IMR-90 (cell line): ENCODE data around the gene CMSS1. TPM values are rescaled to one million over a fixed set of nuclear protein-coding genes. Genes with fewer than 3 reads are reported as not detected.

Source experiments
- ATAC-seq: fragments of 200-7000 bp; cut with Tn5 transposase; 2 replicates; pipeline ENCODE4 v1.9.1; 2020; ENCODE audit warnings: low read depth, mild to moderate bottlenecking, moderate library complexity
- BruUV-seq: library from RNA; stranded (reverse); fragments of 400-500 nt; replicated peaks from 2 replicates; lab custom pipeline; 2021; lab: Mats Ljungman, UMichigan
- CTCF ChIA-PET: fragments of 300-600 bp; formaldehyde crosslinking; extraction: SDS; loops from one replicate; lab custom pipeline; 2021; ENCODE audit warnings: antibody characterized with exemption; lab: Yijun Ruan, JAX
- POLR2A ChIA-PET: fragments of 300-600 bp; sonication (Branson Sonifier 250); formaldehyde crosslinking; loops from one replicate; lab custom pipeline; 2022; ENCODE audit warnings: antibody characterized with exemption; ENCODE audit not compliant: unreplicated experiment; lab: Charles Lee
- DNase-seq: peaks from one replicate; pipeline ENCODE4 v3.0.0; 2013
- H2AFZ ChIP-seq: replicated peaks from 2 replicates; pipeline ENCODE3; 2013; ENCODE audit warnings: low read length, mild to moderate bottlenecking; ENCODE audit not compliant: poor library complexity
- H2AK5ac ChIP-seq: 2 replicates; pipeline ENCODE4 v1.6.1; 2013; ENCODE audit warnings: low read depth, low read length, inconsistent platforms
- H2AK9ac ChIP-seq: replicated peaks from 2 replicates; pipeline ENCODE3; 2013; ENCODE audit warnings: mild to moderate bottlenecking, low read depth, low read length, moderate library complexity; ENCODE audit not compliant: poor library complexity
- H2BK120ac ChIP-seq: 2 replicates; pipeline ENCODE4 v1.6.1; 2013; ENCODE audit warnings: low read depth, low read length, inconsistent platforms
- H2BK15ac ChIP-seq: 3 replicates; pipeline ENCODE4 v1.6.1; 2013; ENCODE audit warnings: low read depth, low read length, inconsistent platforms
- H2BK20ac ChIP-seq: 2 replicates; pipeline ENCODE4 v1.6.1; 2013; ENCODE audit warnings: low read depth, mild to moderate bottlenecking, inconsistent platforms, low read length, moderate library complexity
- H2BK5ac ChIP-seq: 2 replicates; pipeline ENCODE4 v1.6.1; 2013; ENCODE audit warnings: mild to moderate bottlenecking, low read depth, low read length, inconsistent platforms; ENCODE audit not compliant: poor library complexity, severe bottlenecking
- H3K14ac ChIP-seq: replicated peaks from 2 replicates; pipeline ENCODE4 v1.6.1; 2013; ENCODE audit warnings: low read depth, low read length, inconsistent platforms
- H3K18ac ChIP-seq: 2 replicates; pipeline ENCODE4 v1.6.1; 2013; ENCODE audit warnings: low read depth, low read length, control low read depth
- H3K23ac ChIP-seq: 2 replicates; pipeline ENCODE4 v1.6.1; 2013; ENCODE audit warnings: low read depth, low read length, inconsistent platforms
- H3K27ac ChIP-seq: 2 replicates; pipeline ENCODE4 v1.5.1; 2013; ENCODE audit warnings: mild to moderate bottlenecking, control low read depth, low read length; ENCODE audit not compliant: insufficient read depth
- H3K27me3 ChIP-seq: 2 replicates; pipeline ENCODE4 v1.6.1; 2013; ENCODE audit warnings: low read length; ENCODE audit not compliant: control insufficient read depth, insufficient read depth
- H3K36me3 ChIP-seq: 2 replicates; pipeline ENCODE4 v1.6.1; 2013; ENCODE audit warnings: low read length, mixed read lengths; ENCODE audit not compliant: control insufficient read depth, insufficient read depth
- H3K4ac ChIP-seq: 2 replicates; pipeline ENCODE4 v1.6.1; 2013; ENCODE audit warnings: low read depth, low read length, inconsistent platforms
- H3K4me1 ChIP-seq: 2 replicates; pipeline ENCODE4 v1.6.1; 2013; ENCODE audit warnings: low read length, mixed read lengths; ENCODE audit not compliant: control insufficient read depth, insufficient read depth
- H3K4me2 ChIP-seq: 2 replicates; pipeline ENCODE4 v1.6.1; 2013; ENCODE audit warnings: low read depth, mild to moderate bottlenecking, control low read depth, low read length, moderate library complexity
- H3K4me3 ChIP-seq: 2 replicates; pipeline ENCODE4 v1.5.1; 2013; ENCODE audit warnings: low read depth, mild to moderate bottlenecking, control low read depth, low read length, moderate library complexity; ENCODE audit not compliant: insufficient read depth
- H3K56ac ChIP-seq: 2 replicates; pipeline ENCODE4 v1.6.1; 2013; ENCODE audit warnings: low read length, inconsistent platforms; ENCODE audit not compliant: insufficient read depth; ENCODE audit errors: extremely low read depth
- H3K79me1 ChIP-seq, 2 experiments: 2 replicates each; pipeline ENCODE4 v1.6.1; 2013; ENCODE audit warnings: low read length in 2 of 2, inconsistent platforms in 1 of 2, low read depth in 1 of 2
- H3K9ac ChIP-seq: 2 replicates; pipeline ENCODE4 v1.6.1; 2013; ENCODE audit warnings: low read depth, low read length, control low read depth
- H3K9me1 ChIP-seq: 2 replicates; pipeline ENCODE4 v1.6.1; 2013; ENCODE audit warnings: low read length, inconsistent platforms; ENCODE audit not compliant: insufficient read depth
- H3K9me3 ChIP-seq: 2 replicates; pipeline ENCODE4 v1.6.1; 2013; ENCODE audit warnings: low read length; ENCODE audit not compliant: control insufficient read depth, insufficient read depth
- H4K20me1 ChIP-seq: 2 replicates; pipeline ENCODE4 v1.6.1; 2013; ENCODE audit warnings: low read length, inconsistent platforms; ENCODE audit not compliant: insufficient read depth
- H4K5ac ChIP-seq: 2 replicates; pipeline ENCODE4 v1.6.1; 2013; ENCODE audit warnings: mild to moderate bottlenecking, low read depth, low read length, control low read depth
- H4K8ac ChIP-seq, 2 experiments: 2 replicates each; pipeline ENCODE4 v1.6.1; 2013; ENCODE audit warnings: low read depth in 2 of 2, low read length in 2 of 2, control low read depth in 1 of 2, inconsistent platforms in 1 of 2
- H4K91ac ChIP-seq: 2 replicates; pipeline ENCODE4 v1.6.1; 2013; ENCODE audit warnings: low read depth, low read length, inconsistent platforms; ENCODE audit not compliant: insufficient read depth
- CEBPB ChIP-seq: IDR thresholded peaks from 2 replicates; pipeline ENCODE4 v1.6.1; 2012; ENCODE audit warnings: low read depth, low read length, improper control_type of control experiment
- NFE2L2 ChIP-seq: fragments of 150-350 bp; IDR thresholded peaks from 2 replicates; pipeline ENCODE4 v1.6.1; 2016; ENCODE audit warnings: low read depth, mild to moderate bottlenecking, low read length
- SMC3 ChIP-seq: fragments of 150-350 bp; IDR thresholded peaks from 2 replicates; pipeline ENCODE4 v1.6.1; 2016; ENCODE audit warnings: low read depth, mild to moderate bottlenecking, antibody characterized with exemption, low read length, moderate library complexity
- WGBS, 2 experiments: methylation state at CpG; one replicate each; pipeline versions ENCODE4 v1.1.5 to v1.1.7; 2013; ENCODE audit warnings: missing lambda C conversion rate in 2 of 2; ENCODE audit not compliant: insufficient read length in 1 of 2; ENCODE audit errors: extremely low coverage in 2 of 2; 5-methylcytosine and 5-hydroxymethylcytosine counted together
- dilution Hi-C: fragments of 300-500 bp; cut with HindIII; formaldehyde crosslinking; loops from one replicate; pipeline ENCODE4 v1.14.3; 2018; ENCODE audit warnings: low sequenced_read_pairs; ENCODE audit not compliant: unreplicated experiment
- in situ Hi-C: fragments of 300-500 bp; cut with MboI; formaldehyde crosslinking; loops from 3 replicates; pipeline ENCODE4 v1.14.3; 2019; ENCODE audit warnings: low sequenced_read_pairs, inconsistent platforms, mixed read lengths
- intact Hi-C: fragments of 100-400 bp; cut with micrococcal nuclease; formaldehyde crosslinking; loops from 2 replicates; pipeline ENCODE4 v1.10.0; 2022
- polyA plus RNA-seq, 3 experiments: library from polyadenylated mRNA; depleted of rRNA; stranded (reverse); fragments of >200 nt; gene quantifications; 2 replicates each; pipeline ENCODE4 v1.2.3, GENCODE V29; 2012; ENCODE audit warnings: low replicate concordance in 1 of 3
- total RNA-seq: library from RNA; depleted of rRNA; stranded (reverse); fragments of >200 nt; gene quantifications from 2 replicates; pipeline ENCODE4 v1.2.3, GENCODE V29; 2012

The CMSS1 gene
- total and polyA plus RNA-seq, 2 of the 4 experiments (the other 2 are of a cell fraction) = 12.5 to 13.6 TPM

DNA sequence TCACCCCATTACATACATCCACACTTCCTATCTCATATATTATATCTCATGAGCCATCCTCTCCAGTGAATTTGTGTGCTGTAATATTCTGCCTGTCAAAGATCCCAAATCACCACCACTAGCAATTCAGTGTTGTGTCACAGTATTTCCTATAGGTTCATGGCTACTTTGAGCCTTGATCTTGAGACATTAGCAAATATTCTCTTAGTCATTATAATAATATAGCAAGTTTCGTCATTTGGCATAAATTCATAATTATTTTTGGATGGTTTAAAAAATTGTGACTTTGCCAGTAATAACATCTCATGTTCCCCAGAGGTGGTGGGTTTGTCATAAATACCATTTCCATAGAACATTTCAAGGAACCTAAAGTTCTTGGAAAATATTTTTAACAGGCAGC, 47.7 kb downstream of the CMSS1 start:
- Histone ChIP-seq H4K8ac (no peak overlapping the region), H3K79me1 (peaks cover 29 to 83% of the 10 kb centered on the region in 2 experiments), H3K4me1 (peaks cover 30% of the 10 kb centered on the region), H3K9me1 (peaks cover 29% of the 10 kb centered on the region), H3K27me3 (no peaks in the 10 kb centered on the region), H3K14ac (no peak overlapping the region), H2AK5ac (no peak overlapping the region), H4K20me1 (peaks cover 61% of the 10 kb centered on the region), H2AFZ (no peak overlapping the region), H3K27ac (no peak overlapping the region), H4K5ac (no peak overlapping the region; the same call in 1 of the 2 replicates), H3K4ac (no peak overlapping the region), H2BK5ac (peak overlapping the region; percentile 12), H2AK9ac (no peak overlapping the region), H3K4me2 (no peak overlapping the region), H2BK20ac (no peak overlapping the region), H4K91ac (no peak overlapping the region), H3K36me3 (peaks cover 30% of the 10 kb centered on the region), H3K23ac (no peak overlapping the region), H2BK15ac (no peak overlapping the region), H3K9ac (no peak overlapping the region), H3K9me3 (no peaks in the 10 kb centered on the region), H3K4me3 (no peak overlapping the region), H2BK120ac (no peak overlapping the region), H3K56ac (no peak overlapping the region), H3K18ac (no peak overlapping the region)
- no TSS peak for BruUV-seq
- in situ Hi-C loops = loop anchor here (25.0 kb wide), 1 partner anchor 197 kb away; no protein-coding TSS in a partner anchor
- ChIA-PET POLR2A (no interaction called here), CTCF (no interaction called here)
- ATAC-seq = no peak
- intact Hi-C loops = no loop called here
- DNase-seq = peak; percentile 61
- TF ChIP-seq NFE2L2 = no peak
- TF ChIP-seq SMC3 = no peak
- TF ChIP-seq CEBPB = peak; percentile 66
- no CpG with 5 or more reads among the region's 1 CpG for WGBS, 2 experiments
- dilution Hi-C loops = no loop called here
